Measurements from ENCODE around the gene GALK2.

The GALK2 gene

GRCh38 chr15:49169880-49170597 lies at the start of gene GALK2:
Gene GALK2 (plus strand): TSS chr15:49170247. CDS start chr15:49170323, 76 bp downstream.
- peak; percentile 92 for DNase-seq

GRCh38 chr15:49120832-49121231 lies 49.2 kb upstream of the GALK2 start:
- no peak for DNase-seq

GRCh38 chr15:49121901-49122300 lies 48.1 kb upstream of the GALK2 start:
- DNase-seq = no peak

GRCh38 chr15:49122541-49123062 lies 47.4 kb upstream of the GALK2 start:
- DNase-seq = no peak

- DNase-seq = no peak
Measured at GRCh38 chr15:49124371-49124770, 45.7 kb upstream of the GALK2 start.

GRCh38 chr15:49131403-49131802 lies 38.6 kb upstream of the GALK2 start:
- DNase-seq = no peak

- no peak for DNase-seq
Measured at GRCh38 chr15:49134683-49135341, 35.2 kb upstream of the GALK2 start.

- no peak for DNase-seq
Measured at GRCh38 chr15:49135342-49135857, 34.6 kb upstream of the GALK2 start.

GRCh38 chr15:49135911-49136310 lies 34.1 kb upstream of the GALK2 start:
- no peak for DNase-seq

GRCh38 chr15:49137861-49138260 lies 32.2 kb upstream of the GALK2 start:
- DNase-seq = no peak

- DNase-seq = peak; percentile 5
Measured at GRCh38 chr15:49145651-49146609, 24.1 kb upstream of the GALK2 start.

- DNase-seq = no peak
Measured at GRCh38 chr15:49148298-49148697, 21.7 kb upstream of the GALK2 start.

GRCh38 chr15:49148727-49149126 lies 21.3 kb upstream of the GALK2 start:
- DNase-seq = no peak

GRCh38 chr15:49151831-49152230 lies 18.2 kb upstream of the GALK2 start:
- DNase-seq = no peak

GRCh38 chr15:49152552-49153312 lies 17.3 kb upstream of the GALK2 start:
- no peak for DNase-seq

- no peak for DNase-seq
Measured at GRCh38 chr15:49154359-49154758, 15.7 kb upstream of the GALK2 start.

GRCh38 chr15:49154799-49155109 lies 15.3 kb upstream of the GALK2 start:
- no peak for DNase-seq

- DNase-seq = peak; percentile 93
Measured at GRCh38 chr15:49155110-49155833, 14.8 kb upstream of the GALK2 start, which contains the start of gene COPS2. Gene COPS2 (minus strand): TSS chr15:49155599. CDS start chr15:49155578, 21 bp downstream.

GRCh38 chr15:49155834-49156627 lies 14.0 kb upstream of the GALK2 start:
- DNase-seq = peak; percentile 7

GRCh38 chr15:49163678-49164077 lies 6.4 kb upstream of the GALK2 start:
- no peak for DNase-seq

GRCh38 chr15:49164865-49165264 lies 5.2 kb upstream of the GALK2 start:
- DNase-seq = no peak

Data from NCI-H146 (cell line).